ENCODE data around the gene PTGES3L. TPM values are rescaled to one million over a fixed set of nuclear protein-coding genes. Genes with fewer than 3 reads are reported as not detected.

The PTGES3L gene
- total RNA-seq, 2 experiments from 2014 or later: 0.53 to 0.64 TPM

DNA sequence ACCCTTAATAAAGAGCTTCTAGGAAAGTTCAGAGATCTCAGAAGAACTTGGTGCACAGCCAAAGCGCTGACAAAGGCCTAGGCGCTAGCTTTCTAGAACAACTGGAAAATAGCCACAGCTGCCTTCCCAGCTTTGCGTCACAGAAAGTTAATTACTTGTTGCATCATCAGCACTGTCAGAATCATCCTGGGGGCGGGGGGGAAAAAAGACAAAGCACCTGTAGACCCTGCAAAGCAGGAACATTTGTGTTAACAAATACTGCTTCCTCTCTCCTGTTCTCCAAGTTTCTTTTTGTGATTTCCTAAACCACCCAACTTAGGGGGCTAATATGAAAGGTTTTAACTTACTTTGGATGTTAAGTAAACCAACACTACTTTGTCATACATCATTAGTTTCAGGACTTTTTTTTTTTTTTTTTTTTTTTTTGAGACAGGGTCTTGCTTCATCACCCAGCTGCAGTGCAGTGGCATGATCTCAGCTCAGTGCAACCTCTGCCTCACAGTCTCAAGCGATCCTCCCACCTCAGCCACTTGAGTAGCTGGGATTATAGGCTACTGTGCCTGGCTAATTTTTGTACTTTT, 10.8 kb downstream of the PTGES3L start:
- DNase-seq: no peak
- ChIA-PET POLR2A (no interaction called here), CTCF (no interaction called here)
- intact Hi-C loops (cut with micrococcal nuclease): no loop called here
- Mint-ChIP-seq H3K36me3 (peaks cover 5% of the 10 kb centered on the region), H3K27ac (no peak overlapping the region), H3K27me3 (no peaks in the 10 kb centered on the region), H3K4me1 (ENCODE audit: low read depth) (peaks cover 4% of the 10 kb centered on the region), H3K4me3 (no peak overlapping the region), H3K9me3 (no peaks in the 10 kb centered on the region)

DNA sequence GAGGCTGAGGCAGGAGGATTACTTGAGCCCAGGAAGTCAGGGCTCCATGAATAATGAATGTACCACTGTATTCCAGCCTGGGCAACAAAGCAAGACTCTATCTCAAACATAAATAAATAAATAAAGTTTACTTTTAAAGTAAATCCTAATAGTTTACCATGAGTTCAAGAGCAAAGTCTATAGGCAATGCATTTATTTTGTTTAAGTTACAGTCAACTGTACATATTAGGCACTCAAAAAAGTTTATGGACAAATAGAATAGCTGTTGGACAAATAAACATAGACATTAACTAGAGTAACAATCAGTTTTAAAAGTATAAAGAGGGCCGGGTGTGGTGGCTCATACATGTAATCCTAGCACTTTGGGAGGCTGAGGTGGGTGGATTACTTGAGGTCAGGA, 12.0 kb downstream of the PTGES3L start:
- POLR2A ChIA-PET: interaction anchor here (0.5 kb wide), 1 partner anchor 389 kb away, joined by 3 read pairs; no protein-coding TSS in a partner anchor
- no peak overlapping the region for H3K27ac Mint-ChIP-seq
- H3K4me3 Mint-ChIP-seq: no peak overlapping the region
- no peaks in the 10 kb centered on the region for H3K9me3 Mint-ChIP-seq
- H3K36me3 Mint-ChIP-seq: peaks cover 5% of the 10 kb centered on the region
- peaks cover 10% of the 10 kb centered on the region for H3K4me1 Mint-ChIP-seq (ENCODE audit: low read depth)
- intact Hi-C loops (cut with micrococcal nuclease): no loop called here
- no peak for DNase-seq
- no peaks in the 10 kb centered on the region for H3K27me3 Mint-ChIP-seq
- CTCF ChIA-PET: no interaction called here

DNA sequence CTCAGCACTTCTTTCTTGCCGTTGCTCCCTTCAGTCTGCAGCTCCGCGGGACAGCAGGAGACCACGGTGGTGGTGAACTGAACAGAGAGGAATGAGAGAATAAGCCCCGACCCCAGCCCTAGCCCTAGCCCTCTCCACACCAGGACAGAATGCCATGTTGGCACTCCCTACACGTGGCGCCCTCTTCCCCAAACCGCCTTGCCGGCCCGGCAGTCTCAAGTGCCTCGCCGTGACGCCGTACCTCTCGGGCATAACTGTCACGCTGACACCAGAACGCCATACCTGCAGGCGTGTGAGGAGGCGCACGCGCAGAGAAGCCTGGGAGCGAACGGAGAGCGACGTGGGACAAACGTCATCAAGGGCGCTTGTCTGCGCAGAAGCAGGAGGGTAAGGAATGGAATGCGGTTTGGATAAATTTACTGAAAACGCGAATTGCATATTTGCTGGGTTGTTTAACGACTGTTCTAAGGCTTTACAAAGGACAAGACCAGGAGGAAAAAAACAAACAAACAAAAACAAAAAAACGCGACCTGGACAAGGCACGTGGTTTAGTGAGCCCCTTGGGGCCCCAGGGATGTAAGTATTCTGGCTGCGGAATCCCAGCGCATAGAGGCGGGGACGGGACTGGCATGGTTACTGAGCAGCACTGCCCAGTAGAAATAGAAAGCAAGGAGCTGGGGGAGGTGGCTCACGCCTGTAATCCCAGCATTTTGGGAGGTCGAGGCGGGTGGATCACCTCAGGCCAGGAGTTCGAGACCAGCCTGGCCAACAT, 15.5 kb downstream of the PTGES3L start, which contains the start of gene AARSD1:
Gene AARSD1, minus strand, starts transcription at position 294 of the 772 bp plus-strand sequence. Its CDS starts 14 bp downstream, at position 280.
- POLR2A ChIA-PET: interaction anchor here (0.6 to 2.1 kb wide), 2 partner anchors 34 to 350 kb away, joined by 4 to 8 read pairs; partner anchors contain the start of gene RPL27
- peak; percentile 96 for DNase-seq
- CTCF ChIA-PET: interaction anchor here (0.6 to 1.2 kb wide), 4 partner anchors 33 to 456 kb away, joined by 3 to 8 read pairs (median 4); partner anchors contain the start of gene RPL27
- Mint-ChIP-seq H3K27ac (peak within 1 kb of the TSS; percentile 91), H3K9me3 (no peaks in the 10 kb centered on the region), H3K36me3 (peaks cover 22% of the 10 kb centered on the region), H3K4me1 (ENCODE audit: low read depth) (peaks cover 16% of the 10 kb centered on the region), H3K27me3 (no peaks in the 10 kb centered on the region), H3K4me3 (peak within 1 kb of the TSS; percentile 97)
- intact Hi-C loops (cut with micrococcal nuclease): loop anchor here (1.0 kb wide), 2 partner anchors 16 to 34 kb away; partner anchors contain the start of genes PTGES3L, RPL27 and RUNDC1

DNA sequence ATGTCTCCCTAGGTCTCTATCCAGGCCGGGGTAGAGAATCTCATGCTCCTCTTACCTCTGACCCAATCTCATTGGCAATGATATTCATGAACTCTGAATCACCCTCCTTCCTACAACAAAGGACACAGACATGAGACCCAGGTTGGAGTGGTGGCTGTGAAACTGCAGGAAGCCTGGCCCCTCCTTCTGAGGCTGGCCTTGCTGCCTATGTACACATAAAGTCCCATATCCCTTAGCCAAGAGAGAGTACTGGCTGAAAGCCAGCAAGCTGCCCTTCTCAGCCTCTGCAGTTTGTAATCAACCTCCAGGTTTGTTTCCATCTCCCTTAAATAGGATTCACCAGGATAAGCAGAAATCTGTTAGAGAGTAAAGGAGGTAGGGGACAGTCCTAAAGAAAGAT, 26.2 kb downstream of the PTGES3L start:
- H3K4me3 Mint-ChIP-seq: no peak overlapping the region
- no peaks in the 10 kb centered on the region for H3K9me3 Mint-ChIP-seq
- no peaks in the 10 kb centered on the region for H3K4me1 Mint-ChIP-seq (ENCODE audit: low read depth)
- intact Hi-C loops (cut with micrococcal nuclease): no loop called here
- ChIA-PET CTCF (interaction anchor here (0.8 kb wide), 1 partner anchor 9 kb away, joined by 4 read pairs; no protein-coding TSS in a partner anchor), POLR2A (interaction anchor here (1.2 kb wide), 1 partner anchor 45 kb away, joined by 4 read pairs; the partner anchor contains the start of gene RPL27)
- H3K36me3 Mint-ChIP-seq: peaks cover 48% of the 10 kb centered on the region
- H3K27ac Mint-ChIP-seq: no peak overlapping the region
- H3K27me3 Mint-ChIP-seq: no peaks in the 10 kb centered on the region
- DNase-seq: no peak

DNA sequence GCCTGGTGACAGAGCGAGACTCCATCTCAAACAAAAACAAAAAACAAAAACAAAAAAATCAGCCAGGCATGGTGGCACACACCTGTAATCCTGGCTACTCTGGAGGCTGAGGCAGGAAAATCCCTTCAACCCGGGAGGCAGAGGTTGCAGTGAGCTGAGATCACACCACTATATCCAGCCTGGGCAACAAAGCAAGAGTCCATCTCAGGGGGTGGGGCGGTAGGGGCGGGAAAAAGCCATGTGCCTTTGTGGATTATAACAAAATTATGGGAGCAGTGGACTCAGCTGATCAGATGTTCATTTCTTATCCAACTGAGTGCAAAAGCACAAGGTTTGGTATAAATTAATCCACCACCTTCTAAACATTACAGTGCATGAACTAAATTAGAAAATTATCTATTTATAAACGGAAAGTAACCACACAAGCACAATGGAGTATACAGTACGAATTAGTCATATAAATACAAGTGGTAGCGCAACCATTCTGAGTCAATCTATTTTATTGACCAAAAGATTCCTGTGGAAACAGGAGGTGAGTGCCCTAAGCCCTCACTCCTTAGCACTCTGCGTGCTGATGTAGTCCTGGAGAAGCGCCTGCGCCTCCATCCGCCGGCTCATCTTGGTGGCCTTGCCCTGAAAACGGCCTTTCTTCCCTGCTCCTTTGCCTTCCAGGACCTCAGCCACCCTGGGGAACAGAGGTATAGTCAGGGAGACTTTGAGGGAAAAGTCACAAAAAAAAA, 29.7 kb downstream of the PTGES3L start:
- CTCF ChIA-PET: no interaction called here
- H3K27me3 Mint-ChIP-seq: no peaks in the 10 kb centered on the region
- intact Hi-C loops (cut with micrococcal nuclease): no loop called here
- H3K27ac Mint-ChIP-seq: no peak overlapping the region
- H3K4me1 Mint-ChIP-seq (ENCODE audit: low read depth): no peaks in the 10 kb centered on the region
- no peak overlapping the region for H3K4me3 Mint-ChIP-seq
- DNase-seq: no peak
- H3K36me3 Mint-ChIP-seq: peaks cover 32% of the 10 kb centered on the region
- POLR2A ChIA-PET: interaction anchor here (1.4 kb wide), 1 partner anchor 104 kb away, joined by 3 read pairs; no protein-coding TSS in a partner anchor
- H3K9me3 Mint-ChIP-seq: no peaks in the 10 kb centered on the region

DNA sequence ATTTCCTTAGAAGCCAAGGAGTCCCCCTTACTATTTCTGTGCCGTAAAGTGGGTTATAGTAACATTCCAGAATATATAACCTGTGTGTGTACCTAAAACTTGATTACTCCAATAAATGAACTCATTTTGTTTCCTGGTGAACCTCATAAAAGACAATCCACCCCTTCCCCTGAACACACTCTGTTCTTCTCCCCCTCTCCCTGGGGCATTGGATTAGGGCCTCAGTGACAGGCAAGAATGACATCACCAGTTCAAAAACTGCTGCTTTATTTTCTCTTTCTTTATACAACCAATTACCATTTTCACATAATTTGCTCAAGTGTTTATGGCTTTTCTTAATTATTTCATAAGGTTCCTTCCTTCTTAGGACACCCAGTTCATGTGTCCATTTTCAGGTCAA, 33.1 kb downstream of the PTGES3L start:
- H3K4me3 Mint-ChIP-seq: no peak overlapping the region
- intact Hi-C loops (cut with micrococcal nuclease): no loop called here

DNA sequence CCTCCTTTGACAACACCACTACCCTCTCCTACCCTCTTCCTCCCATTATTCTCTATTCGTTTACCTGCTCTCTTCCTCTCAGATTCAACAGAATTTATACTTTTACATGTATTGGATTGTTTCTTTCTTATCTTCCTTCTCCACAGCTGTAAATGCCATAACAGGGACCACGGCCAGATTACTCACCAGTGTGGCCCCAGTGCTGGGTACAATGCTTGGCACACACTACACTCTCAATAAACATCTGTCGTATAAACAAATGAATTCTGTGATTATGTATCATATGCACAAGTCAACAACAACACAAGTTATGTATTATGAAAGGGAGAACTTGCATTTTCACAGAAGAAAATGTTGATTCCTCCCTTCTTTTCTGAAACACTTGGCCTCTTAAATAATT, 35.7 kb downstream of the PTGES3L start:
- POLR2A ChIA-PET: interaction anchor here (0.6 kb wide), 1 partner anchor 12 kb away, joined by 3 read pairs; no protein-coding TSS in a partner anchor
- no peaks in the 10 kb centered on the region for H3K9me3 Mint-ChIP-seq

More for the DNA sequence above, 33.1 kb downstream of the PTGES3L start:
- no peak for DNase-seq
- Mint-ChIP-seq H3K4me1 (ENCODE audit: low read depth) (no peaks in the 10 kb centered on the region), H3K9me3 (no peaks in the 10 kb centered on the region), H3K36me3 (peaks cover 15% of the 10 kb centered on the region), H3K27me3 (no peaks in the 10 kb centered on the region), H3K27ac (no peak overlapping the region)
- CTCF ChIA-PET: no interaction called here
- POLR2A ChIA-PET: no interaction called here

DNA sequence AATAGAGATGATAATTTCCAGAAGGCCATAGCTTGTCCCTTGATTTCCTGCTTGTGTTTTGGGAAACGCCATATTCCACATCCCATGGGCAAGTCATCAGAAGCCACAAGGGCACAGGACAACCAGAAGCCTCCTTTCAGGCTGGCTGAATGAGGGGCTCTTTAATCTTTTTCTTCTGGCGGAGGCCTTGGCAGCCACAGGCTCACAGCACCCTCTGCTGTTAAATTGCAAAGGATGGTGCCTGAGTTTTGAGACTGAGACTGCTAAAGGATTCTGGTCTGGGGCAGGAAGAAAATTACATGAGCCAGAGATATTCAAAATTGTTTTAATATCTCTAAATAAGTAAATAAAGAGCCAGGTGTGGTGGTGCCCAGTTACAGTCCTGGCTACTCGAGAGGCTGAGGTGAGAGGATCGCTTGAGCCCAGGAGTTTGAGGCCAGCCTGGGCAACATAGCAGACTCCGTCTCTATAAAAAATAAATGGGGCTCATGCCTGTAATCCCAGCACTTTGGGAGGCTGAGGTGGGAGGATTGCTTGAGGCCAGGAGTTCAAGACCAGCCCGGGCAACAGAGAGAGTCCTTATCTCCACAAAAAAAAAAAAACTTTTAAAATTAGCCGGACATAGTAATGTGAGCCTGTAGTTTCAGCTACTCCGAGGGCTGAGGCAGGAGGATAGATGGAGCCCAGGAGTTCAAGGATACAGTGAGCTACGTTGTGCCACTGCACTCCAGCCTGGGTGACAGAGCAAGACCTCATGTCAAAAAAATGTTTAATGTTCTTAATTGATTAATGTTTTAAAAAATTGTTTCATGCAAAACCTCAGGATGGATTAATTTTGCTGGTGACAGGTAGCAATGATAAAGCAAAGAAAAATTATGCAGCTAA, 41.9 kb downstream of the PTGES3L start:
- no peak overlapping the region for H3K4me3 Mint-ChIP-seq
- no peaks in the 10 kb centered on the region for H3K36me3 Mint-ChIP-seq
- POLR2A ChIA-PET: interaction anchor here (0.6 kb wide), 1 partner anchor 307 kb away, joined by 5 read pairs; no protein-coding TSS in a partner anchor
- H3K27me3 Mint-ChIP-seq: peaks cover 3% of the 10 kb centered on the region
- intact Hi-C loops (cut with micrococcal nuclease): no loop called here
- H3K4me1 Mint-ChIP-seq (ENCODE audit: low read depth): no peaks in the 10 kb centered on the region
- DNase-seq: peak; percentile 44
- no peak overlapping the region for H3K27ac Mint-ChIP-seq
- CTCF ChIA-PET: interaction anchor here (0.6 to 2.3 kb wide), 7 partner anchors 93 to 812 kb away, joined by 3 to 10 read pairs (median 4); partner anchors contain the start of genes AOC2 and BECN1
- no peaks in the 10 kb centered on the region for H3K9me3 Mint-ChIP-seq

More for the DNA sequence above, 35.7 kb downstream of the PTGES3L start:
- intact Hi-C loops (cut with micrococcal nuclease): no loop called here
- CTCF ChIA-PET: no interaction called here
- Mint-ChIP-seq H3K4me3 (no peak overlapping the region), H3K27me3 (no peaks in the 10 kb centered on the region), H3K27ac (no peak overlapping the region), H3K4me1 (ENCODE audit: low read depth) (no peaks in the 10 kb centered on the region), H3K36me3 (peaks cover 4% of the 10 kb centered on the region)
- no peak for DNase-seq

DNA sequence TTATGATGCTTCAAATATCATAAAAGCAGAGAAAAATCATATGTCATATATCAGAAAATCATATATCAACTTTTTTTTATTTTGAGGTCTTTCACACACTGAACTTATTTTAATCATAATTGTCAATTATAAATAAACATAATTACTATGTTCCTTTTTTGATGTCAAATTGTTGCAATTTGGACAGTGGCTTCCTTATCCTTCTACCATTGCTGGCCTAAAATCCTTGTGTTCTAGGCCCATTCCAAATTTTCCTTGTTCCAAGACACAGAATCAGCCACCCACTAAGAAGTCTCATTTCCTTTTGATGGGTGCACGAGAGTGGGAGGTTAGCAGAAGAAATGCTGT, 50.4 kb downstream of the PTGES3L start:
- ChIA-PET POLR2A (interaction anchor here (1.0 to 1.2 kb wide), 2 partner anchors 69 to 110 kb away, joined by 3 to 5 read pairs; partner anchors contain the start of gene RPL27), CTCF (interaction anchor here (0.6 to 2.8 kb wide), 8 partner anchors 10 to 351 kb away, joined by 3 to 20 read pairs (median 6); partner anchors contain the start of genes BECN1 and PSMC3IP)
- peaks cover 8% of the 10 kb centered on the region for H3K4me1 Mint-ChIP-seq (ENCODE audit: low read depth)
- no peaks in the 10 kb centered on the region for H3K36me3 Mint-ChIP-seq
- no peak overlapping the region for H3K4me3 Mint-ChIP-seq
- no peak for DNase-seq
- H3K27me3 Mint-ChIP-seq: peaks cover 2% of the 10 kb centered on the region
- intact Hi-C loops (cut with micrococcal nuclease): loop anchor here (2.0 kb wide), 1 partner anchor 87 kb away; no protein-coding TSS in a partner anchor
- no peaks in the 10 kb centered on the region for H3K9me3 Mint-ChIP-seq
- no peak overlapping the region for H3K27ac Mint-ChIP-seq

DNA sequence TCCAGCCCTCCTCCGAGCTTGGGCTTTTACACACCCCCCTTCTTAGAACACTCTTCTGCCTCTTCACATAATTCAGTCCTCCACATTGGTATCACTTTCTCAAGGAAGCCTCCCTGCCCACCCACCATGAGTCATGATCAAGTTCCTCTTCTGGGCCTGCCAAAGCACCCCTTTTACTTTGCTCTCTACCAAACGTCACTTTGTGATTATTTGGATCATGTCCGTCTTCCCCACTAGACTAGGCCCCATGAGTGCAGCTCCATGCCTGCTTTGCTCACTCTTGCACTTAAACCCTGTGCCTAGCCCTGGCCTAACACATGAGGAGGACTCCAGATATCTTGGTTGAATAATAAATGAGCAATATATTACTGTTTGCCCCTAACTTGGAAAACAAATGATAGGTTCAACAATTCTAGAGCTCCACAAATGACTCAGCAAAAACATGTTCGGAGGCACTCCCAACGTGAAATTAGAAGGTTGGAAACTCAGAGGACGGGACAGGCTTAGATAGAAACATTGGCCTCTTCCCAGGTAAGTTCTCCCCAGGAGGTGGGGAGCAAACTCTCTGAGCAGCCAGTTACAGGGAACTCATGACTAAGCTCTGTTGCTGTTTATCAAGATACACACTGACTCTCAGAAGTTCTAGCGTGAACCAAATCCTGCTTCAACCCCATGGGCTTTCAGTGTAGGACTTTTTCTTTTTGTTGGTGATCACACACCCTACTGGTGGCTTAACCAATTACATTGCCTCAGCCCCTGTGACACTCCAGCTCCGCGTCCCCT, 51.0 kb downstream of the PTGES3L start:
- DNase-seq: peak; percentile 57
- peak overlapping the region; percentile 47 for H3K27ac Mint-ChIP-seq
- H3K4me1 Mint-ChIP-seq (ENCODE audit: low read depth): peaks cover 8% of the 10 kb centered on the region
- CTCF ChIA-PET: interaction anchor here (0.6 to 2.8 kb wide), 10 partner anchors 9 to 351 kb away, joined by 3 to 20 read pairs (median 4); partner anchors contain the start of genes BECN1 and PSMC3IP
- POLR2A ChIA-PET: interaction anchor here (0.5 to 1.2 kb wide), 3 partner anchors 20 to 109 kb away, joined by 3 to 5 read pairs (median 3); partner anchors contain the start of gene RPL27
- H3K9me3 Mint-ChIP-seq: no peaks in the 10 kb centered on the region
- no peak overlapping the region for H3K4me3 Mint-ChIP-seq
- no peaks in the 10 kb centered on the region for H3K36me3 Mint-ChIP-seq
- intact Hi-C loops (cut with micrococcal nuclease): loop anchor here (2.0 kb wide), 1 partner anchor 86 kb away; no protein-coding TSS in a partner anchor
- H3K27me3 Mint-ChIP-seq: peaks cover 2% of the 10 kb centered on the region
